GM06990 (cell line): ENCODE data around the gene ZNF865.

ENCODE experiments used
- DNase-seq: peaks from one replicate; pipeline ENCODE4 v3.0.0-alpha.2; 2011; ENCODE audit not compliant: insufficient read length; ENCODE audit errors: extremely low read depth
- H3K27me3 ChIP-seq: replicated peaks from 2 replicates; pipeline ENCODE4 v1.6.0; 2011; ENCODE audit warnings: low read length; ENCODE audit not compliant: control insufficient read depth, insufficient read depth
- H3K36me3 ChIP-seq: 2 replicates; pipeline ENCODE4 v1.5.1; 2011; ENCODE audit warnings: low read length; ENCODE audit not compliant: control insufficient read depth, insufficient read depth
- H3K4me3 ChIP-seq: replicated peaks from 2 replicates; pipeline ENCODE4 v1.5.1; 2011; ENCODE audit warnings: low read depth, mild to moderate bottlenecking, control low read depth, low read length
- TF ChIP-seq, protein P1 (sequence below): IDR thresholded peaks from 2 replicates; pipeline ENCODE4 v1.5.1; 2011; ENCODE audit warnings: low read length, control low read depth, mild to moderate bottlenecking, inconsistent platforms; ENCODE audit not compliant: insufficient read depth, poor library complexity, severe bottlenecking

ZNF865 gene

DNA sequence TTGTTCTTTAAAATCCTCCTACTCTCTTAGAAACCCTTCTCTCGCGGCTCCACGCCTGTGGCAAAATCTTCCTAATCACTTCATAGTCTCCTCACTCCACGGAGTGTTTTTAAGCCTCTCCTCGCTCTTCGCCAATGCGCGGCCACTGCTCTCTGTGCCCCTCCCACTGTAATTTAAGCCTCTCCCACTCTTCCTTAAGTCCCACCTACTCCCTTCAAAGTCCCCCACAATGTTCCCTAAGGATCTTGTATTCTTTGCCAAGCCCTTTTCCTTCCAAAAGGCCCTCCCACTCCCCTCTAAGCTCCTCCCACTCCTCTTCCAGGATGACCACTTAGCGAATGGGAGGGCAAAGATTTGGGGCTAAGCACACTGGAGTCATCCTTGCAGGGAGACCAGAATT is 7.4 kb upstream of the ZNF865 start:
- TF ChIP-seq, protein P1, sequence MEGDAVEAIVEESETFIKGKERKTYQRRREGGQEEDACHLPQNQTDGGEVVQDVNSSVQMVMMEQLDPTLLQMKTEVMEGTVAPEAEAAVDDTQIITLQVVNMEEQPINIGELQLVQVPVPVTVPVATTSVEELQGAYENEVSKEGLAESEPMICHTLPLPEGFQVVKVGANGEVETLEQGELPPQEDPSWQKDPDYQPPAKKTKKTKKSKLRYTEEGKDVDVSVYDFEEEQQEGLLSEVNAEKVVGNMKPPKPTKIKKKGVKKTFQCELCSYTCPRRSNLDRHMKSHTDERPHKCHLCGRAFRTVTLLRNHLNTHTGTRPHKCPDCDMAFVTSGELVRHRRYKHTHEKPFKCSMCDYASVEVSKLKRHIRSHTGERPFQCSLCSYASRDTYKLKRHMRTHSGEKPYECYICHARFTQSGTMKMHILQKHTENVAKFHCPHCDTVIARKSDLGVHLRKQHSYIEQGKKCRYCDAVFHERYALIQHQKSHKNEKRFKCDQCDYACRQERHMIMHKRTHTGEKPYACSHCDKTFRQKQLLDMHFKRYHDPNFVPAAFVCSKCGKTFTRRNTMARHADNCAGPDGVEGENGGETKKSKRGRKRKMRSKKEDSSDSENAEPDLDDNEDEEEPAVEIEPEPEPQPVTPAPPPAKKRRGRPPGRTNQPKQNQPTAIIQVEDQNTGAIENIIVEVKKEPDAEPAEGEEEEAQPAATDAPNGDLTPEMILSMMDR: no peak
- peaks cover 14% of the 10 kb centered on the region for H3K36me3 ChIP-seq
- H3K27me3 ChIP-seq: no peaks in the 10 kb centered on the region
- DNase-seq: no peak
- no peak overlapping the region for H3K4me3 ChIP-seq

DNA sequence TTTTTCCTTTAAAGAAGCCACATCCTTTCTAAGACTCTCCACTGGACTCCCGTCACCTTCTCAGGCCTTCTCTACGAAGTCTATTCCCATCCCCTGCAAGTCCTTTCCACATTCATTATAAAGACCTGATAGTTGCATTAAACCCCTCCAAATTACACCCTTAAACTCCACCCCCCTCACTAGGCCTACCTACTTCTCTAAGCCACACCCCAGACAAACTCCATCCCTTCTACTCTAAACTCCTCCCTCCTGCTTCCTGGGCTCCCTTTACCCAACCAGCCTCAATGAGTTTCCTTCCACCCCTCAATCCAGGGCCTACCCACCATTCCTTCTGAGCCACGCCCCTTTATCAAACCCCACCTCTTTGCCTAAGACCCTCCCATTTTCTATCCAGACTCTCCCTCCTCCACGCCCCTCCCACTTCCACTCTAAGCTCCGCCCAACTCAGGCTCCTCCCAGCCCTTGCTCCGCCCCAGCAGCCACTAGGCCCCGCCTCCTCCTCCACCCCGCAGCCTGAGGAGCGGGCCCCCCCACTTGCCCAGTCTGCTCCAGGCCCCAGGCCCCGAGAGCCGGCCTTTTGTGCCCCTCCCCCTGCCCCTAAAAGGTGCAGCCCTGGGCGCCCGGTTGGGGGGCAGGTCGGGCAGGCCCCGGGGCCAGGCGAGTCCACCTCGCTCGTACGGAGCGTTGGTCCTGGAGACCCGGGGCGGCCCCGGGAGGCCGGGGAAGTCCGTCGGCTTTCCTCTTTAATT is 6.6 kb upstream of the ZNF865 start:
- peak overlapping the region; percentile 87 for H3K4me3 ChIP-seq
- TF ChIP-seq, protein P1: no peak
- no peaks in the 10 kb centered on the region for H3K27me3 ChIP-seq
- peaks cover 12% of the 10 kb centered on the region for H3K36me3 ChIP-seq
- peak; percentile 93 for DNase-seq

DNA sequence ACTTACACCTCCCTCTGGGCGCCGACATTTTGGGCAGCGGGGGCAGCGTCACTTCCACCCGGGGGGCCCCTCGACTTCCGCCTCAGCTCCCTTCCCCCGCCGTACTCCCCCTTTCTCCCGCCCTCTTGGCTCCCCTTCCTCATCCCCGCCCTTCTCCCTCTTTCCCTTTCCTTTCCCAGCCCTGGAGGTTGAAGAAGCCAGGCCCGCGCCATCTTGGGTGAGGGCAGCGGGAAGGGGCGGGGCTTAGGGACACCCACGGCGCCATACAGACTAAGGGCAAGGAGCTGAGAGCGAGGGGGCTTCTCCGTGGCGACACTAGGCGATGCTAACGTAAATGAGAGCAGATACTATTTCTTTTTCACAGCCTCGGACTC is 6.0 kb upstream of the ZNF865 start, which contains the start of gene FIZ1:
Gene FIZ1 (minus strand): TSS at position 50 of the 374 bp plus-strand sequence. CDS start 1,652 bp downstream, outside the sequence.
- H3K36me3 ChIP-seq: peaks cover 12% of the 10 kb centered on the region
- TF ChIP-seq, protein P1: no peak
- DNase-seq: peak; percentile 97
- H3K4me3 ChIP-seq: peak within 1 kb of the TSS; percentile 87
- H3K27me3 ChIP-seq: no peaks in the 10 kb centered on the region

DNA sequence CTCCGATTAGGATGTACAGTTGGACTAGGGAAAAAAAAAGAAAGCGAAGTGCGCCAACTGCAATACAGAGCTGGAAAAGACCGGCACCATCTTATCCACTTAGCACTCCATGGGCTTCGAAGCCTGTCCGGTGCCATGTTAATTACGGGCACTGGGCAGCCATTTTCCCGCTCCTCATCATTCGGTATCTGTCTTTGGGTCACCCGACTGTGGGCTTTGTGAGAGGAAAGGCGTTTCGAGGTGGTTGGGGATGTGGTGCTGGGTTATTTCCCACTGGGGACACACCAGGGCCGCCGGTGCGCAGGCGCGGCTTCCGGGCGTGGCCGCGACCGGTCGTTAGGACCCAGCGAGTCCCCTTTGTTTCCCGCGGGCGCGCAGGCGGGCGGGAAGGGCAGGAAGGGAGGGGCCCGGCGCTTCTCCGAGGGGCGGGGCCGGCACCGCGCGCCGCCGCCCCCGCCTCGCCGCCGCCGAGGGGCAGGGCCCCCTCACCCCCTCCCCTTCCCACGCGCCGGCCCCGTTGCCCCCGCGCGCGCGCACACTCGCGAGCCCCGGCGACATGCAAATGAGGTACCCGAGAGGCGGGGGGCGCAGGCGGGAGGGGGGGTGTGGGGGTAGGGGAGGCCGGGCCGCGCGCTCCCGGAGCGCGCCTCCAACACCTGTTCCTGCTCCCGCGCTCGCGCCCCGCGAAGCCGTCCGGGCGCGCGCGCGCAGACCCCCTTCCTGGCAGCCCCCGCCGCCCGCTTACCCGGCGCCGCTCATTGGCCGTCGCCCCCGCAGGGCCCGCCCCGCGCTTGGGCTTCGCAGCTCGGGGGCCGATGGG is 5.4 kb upstream of the ZNF865 start, which contains the start of gene ZNF524:
Gene ZNF524 (plus strand): TSS at position 447 of the 820 bp plus-strand sequence. CDS start 1,825 bp downstream, outside the sequence.
- Histone ChIP-seq H3K4me3 (peak within 1 kb of the TSS; percentile 87), H3K27me3 (no peaks in the 10 kb centered on the region), H3K36me3 (peaks cover 11% of the 10 kb centered on the region)
- peak; percentile 95 for DNase-seq
- TF ChIP-seq, protein P1: no peak

DNA sequence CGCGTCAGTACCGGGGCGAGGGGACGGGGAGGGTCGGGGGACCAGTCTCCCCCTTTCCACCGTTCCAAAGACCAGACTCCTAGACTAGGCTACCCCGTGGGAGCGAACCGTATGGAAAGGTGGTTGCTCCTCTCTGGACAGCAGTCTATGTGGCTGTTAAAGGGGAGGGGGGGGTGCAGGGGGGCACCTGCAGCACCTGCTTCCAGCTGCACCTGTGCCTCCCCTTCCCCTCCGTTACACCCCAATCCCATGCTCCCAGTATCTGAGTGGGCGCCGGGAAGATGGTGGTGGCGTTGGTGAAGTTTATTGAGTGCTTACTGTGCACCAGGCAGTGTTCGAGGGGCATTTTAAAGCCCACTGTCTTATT is 4.8 kb upstream of the ZNF865 start:
- TF ChIP-seq, protein P1: no peak
- Histone ChIP-seq H3K36me3 (peaks cover 10% of the 10 kb centered on the region), H3K4me3 (peak overlapping the region; percentile 87), H3K27me3 (no peaks in the 10 kb centered on the region)
- no peak for DNase-seq
